ENCODE results near the gene NR2C2. TPM values are rescaled to one million over a fixed set of nuclear protein-coding genes. Genes with fewer than 3 reads are reported as not detected.

NR2C2 gene
- total RNA-seq, 1 donor from 2014 or later = 57.5 TPM

DNA sequence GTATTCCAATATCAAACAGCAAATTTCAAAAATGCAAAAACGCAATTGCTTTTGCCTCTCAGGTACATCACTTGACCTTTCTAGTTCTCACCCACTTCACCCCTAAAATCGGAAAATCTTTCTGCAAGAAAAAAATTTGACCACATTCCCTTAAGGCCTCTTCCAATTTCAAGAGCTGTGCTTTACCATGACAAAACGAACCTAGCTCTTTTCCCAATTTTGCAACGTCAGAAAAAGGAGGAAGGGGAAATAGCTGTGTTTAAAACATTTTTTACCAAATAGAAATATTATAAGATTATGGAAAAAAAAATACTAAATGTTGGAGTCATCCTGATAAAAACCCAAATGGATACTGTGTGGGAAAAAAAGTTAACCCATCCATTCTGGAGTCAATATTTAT lies 1.1 kb upstream of the NR2C2 start:
- no peak for TF ChIP-seq CTCF (IDR thresholded peaks at IDR 0.05; ENCODE audit: partially characterized antibody, unreplicated experiment)
- Mint-ChIP-seq H3K4me3 (ENCODE audit: unreplicated experiment) (peak overlapping the region; percentile 98), H3K36me3 (ENCODE audit: unreplicated experiment) (no peaks in the 10 kb centered on the region), H3K27me3 (ENCODE audit: unreplicated experiment) (peaks cover 3% of the 10 kb centered on the region), H3K27ac (ENCODE audit: unreplicated experiment) (peak overlapping the region; percentile 92), H3K4me1 (ENCODE audit: low read depth, unreplicated experiment) (peaks cover 28% of the 10 kb centered on the region), H3K9me3 (ENCODE audit: unreplicated experiment) (peaks cover 5% of the 10 kb centered on the region)
- no peak for DNase-seq

- DNase-seq = no peak
- no peak for TF ChIP-seq CTCF (IDR thresholded peaks at IDR 0.05; ENCODE audit: partially characterized antibody, unreplicated experiment)
- H3K9me3 Mint-ChIP-seq (ENCODE audit: unreplicated experiment) = peaks cover 4% of the 10 kb centered on the region
- H3K36me3 Mint-ChIP-seq (ENCODE audit: unreplicated experiment) = no peaks in the 10 kb centered on the region
- H3K4me3 Mint-ChIP-seq (ENCODE audit: unreplicated experiment) = peak overlapping the region; percentile 98
- peaks cover 24% of the 10 kb centered on the region for H3K4me1 Mint-ChIP-seq (ENCODE audit: low read depth, unreplicated experiment)
- H3K27me3 Mint-ChIP-seq (ENCODE audit: unreplicated experiment) = peaks cover 3% of the 10 kb centered on the region
- peak overlapping the region; percentile 92 for H3K27ac Mint-ChIP-seq (ENCODE audit: unreplicated experiment)
Observed at GRCh38 chr3:14946739-14947099, 664 bp upstream of the NR2C2 start.

- peaks cover 3% of the 10 kb centered on the region for H3K27me3 Mint-ChIP-seq (ENCODE audit: unreplicated experiment)
- peaks cover 4% of the 10 kb centered on the region for H3K9me3 Mint-ChIP-seq (ENCODE audit: unreplicated experiment)
- peaks cover 24% of the 10 kb centered on the region for H3K4me1 Mint-ChIP-seq (ENCODE audit: low read depth, unreplicated experiment)
- H3K36me3 Mint-ChIP-seq (ENCODE audit: unreplicated experiment) = no peaks in the 10 kb centered on the region
- peak overlapping the region; percentile 92 for H3K4me3 Mint-ChIP-seq (ENCODE audit: unreplicated experiment)
- H3K27ac Mint-ChIP-seq (ENCODE audit: unreplicated experiment) = peak overlapping the region; percentile 98
- TF ChIP-seq CTCF (IDR thresholded peaks at IDR 0.05; ENCODE audit: partially characterized antibody, unreplicated experiment) = no peak
- peak; percentile 96 for DNase-seq
Observed at GRCh38 chr3:14947886-14948608, 664 bp downstream of the NR2C2 start.

GRCh38 chr3:14948609-14949038 lies 1.2 kb downstream of the NR2C2 start:
- H3K9me3 Mint-ChIP-seq (ENCODE audit: unreplicated experiment) = peaks cover 4% of the 10 kb centered on the region
- peak overlapping the region; percentile 98 for H3K27ac Mint-ChIP-seq (ENCODE audit: unreplicated experiment)
- H3K4me1 Mint-ChIP-seq (ENCODE audit: low read depth, unreplicated experiment) = peaks cover 18% of the 10 kb centered on the region
- no peak for TF ChIP-seq CTCF (IDR thresholded peaks at IDR 0.05; ENCODE audit: partially characterized antibody, unreplicated experiment)
- DNase-seq = no peak
- H3K27me3 Mint-ChIP-seq (ENCODE audit: unreplicated experiment) = peaks cover 3% of the 10 kb centered on the region
- peak overlapping the region; percentile 92 for H3K4me3 Mint-ChIP-seq (ENCODE audit: unreplicated experiment)
- no peaks in the 10 kb centered on the region for H3K36me3 Mint-ChIP-seq (ENCODE audit: unreplicated experiment)

GRCh38 chr3:14949126-14949525 lies 1.7 kb downstream of the NR2C2 start:
- peaks cover 18% of the 10 kb centered on the region for H3K4me1 Mint-ChIP-seq (ENCODE audit: low read depth, unreplicated experiment)
- no peaks in the 10 kb centered on the region for H3K36me3 Mint-ChIP-seq (ENCODE audit: unreplicated experiment)
- no peak for DNase-seq
- peak overlapping the region; percentile 92 for H3K4me3 Mint-ChIP-seq (ENCODE audit: unreplicated experiment)
- peak overlapping the region; percentile 98 for H3K27ac Mint-ChIP-seq (ENCODE audit: unreplicated experiment)
- TF ChIP-seq CTCF (IDR thresholded peaks at IDR 0.05; ENCODE audit: partially characterized antibody, unreplicated experiment) = no peak
- H3K27me3 Mint-ChIP-seq (ENCODE audit: unreplicated experiment) = peaks cover 3% of the 10 kb centered on the region
- peaks cover 4% of the 10 kb centered on the region for H3K9me3 Mint-ChIP-seq (ENCODE audit: unreplicated experiment)
